Stimulated activated CD8-positive, alpha-beta memory T cell treated with anti-CD3 and anti-CD28 coated beads, Interleukin-4, amount 100 ng/mL, for 1 hour (primary cell): ENCODE measurements around the gene CCAR1.
"Not testable (repeated sequence)": the region's sequence is repeated elsewhere in the genome, so short reads cannot be mapped to it uniquely, and the experiment has no call there.

Source experiments
- DNase-seq, 2 donors: peaks; one replicate each; pipeline ENCODE4 v3.0.0-alpha.2; 2020; ENCODE audit warnings: low read depth in 2 of 2, low spot score in 1 of 2

Gene CCAR1, protein sequence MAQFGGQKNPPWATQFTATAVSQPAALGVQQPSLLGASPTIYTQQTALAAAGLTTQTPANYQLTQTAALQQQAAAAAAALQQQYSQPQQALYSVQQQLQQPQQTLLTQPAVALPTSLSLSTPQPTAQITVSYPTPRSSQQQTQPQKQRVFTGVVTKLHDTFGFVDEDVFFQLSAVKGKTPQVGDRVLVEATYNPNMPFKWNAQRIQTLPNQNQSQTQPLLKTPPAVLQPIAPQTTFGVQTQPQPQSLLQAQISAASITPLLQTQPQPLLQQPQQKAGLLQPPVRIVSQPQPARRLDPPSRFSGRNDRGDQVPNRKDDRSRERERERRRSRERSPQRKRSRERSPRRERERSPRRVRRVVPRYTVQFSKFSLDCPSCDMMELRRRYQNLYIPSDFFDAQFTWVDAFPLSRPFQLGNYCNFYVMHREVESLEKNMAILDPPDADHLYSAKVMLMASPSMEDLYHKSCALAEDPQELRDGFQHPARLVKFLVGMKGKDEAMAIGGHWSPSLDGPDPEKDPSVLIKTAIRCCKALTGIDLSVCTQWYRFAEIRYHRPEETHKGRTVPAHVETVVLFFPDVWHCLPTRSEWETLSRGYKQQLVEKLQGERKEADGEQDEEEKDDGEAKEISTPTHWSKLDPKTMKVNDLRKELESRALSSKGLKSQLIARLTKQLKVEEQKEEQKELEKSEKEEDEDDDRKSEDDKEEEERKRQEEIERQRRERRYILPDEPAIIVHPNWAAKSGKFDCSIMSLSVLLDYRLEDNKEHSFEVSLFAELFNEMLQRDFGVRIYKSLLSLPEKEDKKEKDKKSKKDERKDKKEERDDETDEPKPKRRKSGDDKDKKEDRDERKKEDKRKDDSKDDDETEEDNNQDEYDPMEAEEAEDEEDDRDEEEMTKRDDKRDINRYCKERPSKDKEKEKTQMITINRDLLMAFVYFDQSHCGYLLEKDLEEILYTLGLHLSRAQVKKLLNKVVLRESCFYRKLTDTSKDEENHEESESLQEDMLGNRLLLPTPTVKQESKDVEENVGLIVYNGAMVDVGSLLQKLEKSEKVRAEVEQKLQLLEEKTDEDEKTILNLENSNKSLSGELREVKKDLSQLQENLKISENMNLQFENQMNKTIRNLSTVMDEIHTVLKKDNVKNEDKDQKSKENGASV

DNA sequence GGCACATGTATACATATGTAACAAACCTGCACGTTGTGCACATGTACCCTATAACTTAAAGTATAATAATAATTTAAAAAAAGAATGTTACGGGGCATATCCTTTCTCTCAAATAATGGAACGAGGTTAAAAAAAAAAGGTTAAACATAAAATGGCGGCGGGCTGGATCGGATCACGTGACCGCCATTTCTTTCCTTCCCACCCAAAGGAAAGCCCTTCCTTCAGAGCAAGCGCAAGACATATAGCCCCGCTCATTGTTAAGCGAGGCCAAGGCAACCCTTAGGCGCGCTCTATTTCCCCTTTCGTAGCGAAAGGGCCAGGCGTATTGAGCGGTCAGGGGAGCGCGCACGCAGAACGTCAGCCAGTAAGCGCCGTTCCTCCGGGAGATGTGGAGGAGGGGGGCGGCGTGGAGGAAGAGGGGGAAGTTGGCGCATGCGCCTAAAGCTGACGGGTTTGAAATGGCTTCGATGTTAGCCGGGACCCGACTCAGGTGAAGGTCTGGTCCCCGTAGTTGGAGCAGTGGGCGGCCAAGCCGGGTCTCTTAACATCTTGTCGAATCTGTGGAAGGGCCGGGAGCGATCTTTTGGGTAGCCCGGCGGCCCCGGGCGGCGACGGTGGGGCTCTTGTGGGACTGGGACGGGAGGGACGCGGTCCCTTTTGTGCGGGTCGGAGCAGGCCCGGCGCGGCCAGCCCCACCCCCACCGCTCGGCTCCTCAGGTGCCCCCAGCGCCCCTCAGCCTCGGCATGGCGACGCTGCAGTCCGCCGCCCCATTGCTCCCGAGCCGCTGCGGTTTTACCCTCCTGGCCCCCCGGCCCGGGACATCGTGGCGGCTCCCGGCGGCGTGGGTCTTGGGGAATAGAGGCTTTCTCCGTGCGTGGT lies at the start of gene CCAR1:
Gene CCAR1 (plus strand): TSS at position 447 of the 880 bp plus-strand sequence. CDS start 1,266 bp downstream, outside the sequence.
- DNase-seq: peak; percentile 94 to 95

DNA sequence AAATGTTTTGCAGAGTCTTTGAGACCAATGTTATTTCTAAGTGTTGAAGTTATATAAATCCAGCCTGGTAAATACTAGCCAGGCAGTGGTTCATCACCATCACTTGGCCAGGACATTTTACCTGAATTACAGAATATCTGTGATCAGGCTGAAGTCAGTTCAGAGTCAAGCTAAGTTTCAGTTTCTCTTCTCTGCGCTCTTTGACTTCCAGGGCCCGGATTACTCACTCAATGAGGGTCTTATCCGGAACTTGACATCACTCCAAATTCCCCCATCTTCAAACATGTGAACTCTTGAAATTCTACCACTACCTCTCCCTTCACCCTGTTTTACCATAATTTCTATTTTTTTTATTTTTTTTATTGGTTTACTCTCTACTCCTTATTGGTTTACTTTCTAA lies 36.6 kb upstream of the CCAR1 start:
- DNase-seq: no peak

DNA sequence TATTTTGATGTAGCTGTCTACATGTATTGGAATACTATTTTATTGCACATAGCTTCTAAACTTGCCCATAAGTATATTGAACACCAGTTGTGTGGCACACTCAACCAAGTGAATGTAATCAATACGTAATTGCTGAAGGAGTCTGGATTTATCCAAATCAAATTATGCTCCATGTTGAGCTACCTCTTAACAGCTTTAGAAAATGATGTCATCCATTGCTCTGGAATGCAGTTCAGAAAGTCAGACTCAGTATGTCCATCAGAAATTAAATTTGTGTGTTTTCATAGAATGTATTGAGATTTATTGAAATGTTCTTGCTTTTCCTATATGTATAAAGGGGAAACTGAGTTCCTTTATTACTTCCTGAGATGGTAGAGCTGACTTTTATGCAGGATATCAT lies 25.0 kb upstream of the CCAR1 start:
- DNase-seq: no peak

DNA sequence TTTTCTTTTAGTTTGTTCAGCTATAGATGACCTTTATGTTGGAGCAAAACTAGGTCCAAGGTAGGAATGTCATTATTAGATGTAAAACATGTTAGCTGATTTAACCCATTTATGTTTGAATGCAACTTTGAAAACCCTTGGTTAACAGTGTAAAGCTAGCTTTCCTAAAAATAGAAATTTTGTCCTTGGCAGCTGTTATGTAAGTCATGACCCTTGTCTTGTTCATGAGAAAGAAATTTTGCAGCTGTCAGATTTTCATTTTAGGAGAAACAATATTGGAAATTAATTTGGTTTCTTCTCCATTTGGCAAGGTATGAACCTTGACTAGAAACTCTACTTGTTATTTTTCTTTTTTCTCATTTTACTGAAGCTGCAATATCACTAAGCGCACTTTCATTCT lies 23.9 kb upstream of the CCAR1 start:
- no peak for DNase-seq

DNA sequence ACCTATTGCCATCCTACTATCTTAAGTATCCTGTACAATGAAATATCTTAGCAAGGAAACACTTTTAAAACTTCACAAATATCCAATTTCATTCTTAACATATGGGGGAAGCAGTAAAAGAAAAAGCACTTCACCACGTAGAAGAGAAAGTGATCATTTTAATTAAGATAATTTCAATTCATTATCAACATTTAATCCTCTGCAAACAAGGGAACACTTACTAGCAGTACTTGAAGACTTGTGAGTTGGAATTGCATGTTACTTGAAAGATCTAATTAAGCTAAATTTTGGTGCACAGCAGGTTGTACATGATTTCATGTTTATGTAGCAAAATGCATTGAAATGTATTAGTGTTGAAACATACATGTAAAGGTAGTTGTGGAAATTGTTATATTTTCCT lies 20.8 kb upstream of the CCAR1 start:
- no peak for DNase-seq

DNA sequence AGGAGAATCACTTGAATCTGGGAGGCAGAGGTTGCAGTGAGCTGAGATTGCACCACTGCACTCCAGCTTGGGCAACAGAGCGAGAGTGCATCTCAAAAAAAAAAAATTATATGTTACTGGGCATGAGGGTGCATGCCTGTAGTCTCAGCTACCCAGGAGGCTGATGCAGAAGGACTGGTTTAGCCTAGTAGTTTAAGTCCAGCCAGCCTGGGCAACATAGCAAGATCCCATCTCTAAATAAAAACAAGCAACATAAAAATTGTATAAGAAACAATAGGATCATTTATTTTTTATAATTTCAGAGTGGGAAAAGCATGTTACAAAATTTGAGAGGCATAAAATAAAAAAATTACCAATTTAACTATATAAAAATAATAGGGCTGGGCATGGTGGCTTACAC lies 15.5 kb upstream of the CCAR1 start:
- DNase-seq: no peak

DNA sequence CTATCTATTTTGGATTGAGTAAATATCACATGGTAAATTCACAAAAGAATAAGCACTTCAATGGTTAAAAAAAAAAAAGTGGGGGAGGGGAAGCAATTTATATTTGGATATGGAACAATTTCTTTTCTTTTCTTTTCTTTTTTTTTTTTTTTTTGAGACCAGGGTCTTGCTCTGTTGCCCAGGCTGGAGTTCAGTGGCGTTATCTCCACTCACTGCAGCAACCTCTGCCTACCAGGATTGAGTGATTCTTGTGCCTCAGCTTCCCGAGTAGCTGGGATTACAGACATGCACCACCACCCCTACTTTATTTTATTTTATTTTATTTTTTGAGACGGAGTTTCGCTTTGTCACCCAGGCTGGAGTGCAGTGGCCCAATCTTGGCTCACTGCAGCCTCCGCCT lies 12.1 kb upstream of the CCAR1 start:
- not testable (repeated sequence) for DNase-seq

DNA sequence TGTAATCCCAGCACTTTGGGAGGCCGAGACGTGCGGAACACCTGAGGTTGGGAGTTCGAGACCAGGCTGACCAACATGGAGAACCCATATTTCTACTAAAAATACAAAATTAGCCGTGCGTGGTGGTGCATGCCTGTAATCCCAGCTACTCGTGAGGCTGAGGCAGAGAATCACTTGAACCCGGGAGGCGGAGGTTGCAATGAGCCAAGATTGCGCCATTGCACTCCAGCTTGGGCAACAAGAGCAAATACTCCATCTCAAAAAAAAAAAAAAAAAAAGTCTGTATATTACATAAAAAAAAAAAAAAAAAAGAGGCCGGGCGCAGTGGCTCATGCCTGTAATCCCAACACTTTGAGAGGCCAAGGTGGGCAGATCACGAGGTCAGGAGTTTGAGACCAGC lies 8.0 kb upstream of the CCAR1 start:
- DNase-seq: not testable (repeated sequence)

DNA sequence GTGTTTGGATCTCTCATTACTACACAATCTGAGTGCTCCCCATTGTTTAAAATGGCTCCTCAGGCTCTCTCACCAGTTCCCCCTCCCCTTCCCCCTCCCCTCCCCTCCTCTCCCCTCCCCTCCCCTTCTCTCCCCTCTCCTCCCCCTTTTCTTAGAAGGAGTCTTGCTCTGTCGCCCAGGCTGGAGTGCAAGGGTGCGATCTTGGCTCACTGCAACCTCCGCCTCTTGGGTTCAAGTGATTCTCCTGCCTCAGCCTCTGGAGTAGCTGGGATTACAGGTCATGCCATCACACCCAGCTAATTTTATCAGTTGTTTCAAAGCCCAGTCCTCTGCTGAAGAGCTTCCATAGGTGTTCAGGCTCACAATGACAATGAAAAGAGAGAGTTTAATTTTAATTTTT lies 3.6 kb upstream of the CCAR1 start:
- no peak for DNase-seq

DNA sequence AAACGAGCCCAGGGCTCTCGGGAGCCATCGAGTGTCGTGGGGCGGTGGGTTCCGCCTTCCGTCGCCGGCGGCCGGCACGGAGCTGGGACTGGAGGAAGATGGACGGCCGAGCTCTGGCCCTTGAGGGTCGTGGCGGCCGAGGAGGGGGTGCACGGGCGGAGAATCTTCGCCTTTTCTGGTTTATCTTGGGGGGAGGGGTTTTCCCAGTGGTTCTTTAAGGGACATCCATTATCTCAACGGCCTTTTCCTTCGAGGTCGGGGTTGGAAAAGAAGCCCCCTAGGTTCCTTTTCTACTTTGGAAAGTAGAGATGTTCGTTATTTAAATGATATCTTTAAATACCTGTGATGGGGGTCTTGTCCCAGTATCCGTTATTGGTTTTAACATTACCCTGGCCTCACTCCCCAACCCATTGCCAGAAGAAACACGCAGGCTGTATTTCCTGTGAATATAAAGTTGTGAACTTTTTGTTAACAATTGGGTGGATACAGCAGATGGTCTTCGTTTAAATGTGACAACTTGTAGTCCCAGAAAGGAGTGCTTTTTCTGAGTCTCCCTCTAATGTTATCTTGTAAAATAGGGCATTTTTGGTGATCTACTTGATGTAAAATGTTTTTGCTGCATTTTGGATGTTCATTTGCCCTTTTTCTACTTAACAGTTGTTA lies 765 bp downstream of the CCAR1 start:
- DNase-seq: peak in 1 of 2 donors; percentile 7

DNA sequence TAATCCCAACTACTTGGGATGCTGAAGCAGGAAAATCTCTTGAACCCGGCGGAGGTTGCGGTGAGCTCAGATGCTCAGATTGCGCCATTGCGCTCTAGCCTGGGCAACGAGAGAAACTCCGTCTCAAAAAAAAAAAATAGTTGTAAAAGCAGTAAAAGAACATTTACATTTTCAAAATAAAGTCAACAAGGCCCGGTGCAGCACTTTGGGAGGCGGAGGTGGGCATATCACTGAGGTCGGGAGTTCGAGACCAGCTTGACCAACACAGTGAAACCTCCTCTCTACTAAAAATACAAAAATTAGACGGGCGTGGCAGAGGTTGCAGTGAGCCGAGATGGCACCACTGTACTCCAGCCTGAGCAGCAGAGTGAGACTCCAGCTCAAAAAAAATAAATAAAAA lies 4.0 kb downstream of the CCAR1 start:
- DNase-seq: no peak

DNA sequence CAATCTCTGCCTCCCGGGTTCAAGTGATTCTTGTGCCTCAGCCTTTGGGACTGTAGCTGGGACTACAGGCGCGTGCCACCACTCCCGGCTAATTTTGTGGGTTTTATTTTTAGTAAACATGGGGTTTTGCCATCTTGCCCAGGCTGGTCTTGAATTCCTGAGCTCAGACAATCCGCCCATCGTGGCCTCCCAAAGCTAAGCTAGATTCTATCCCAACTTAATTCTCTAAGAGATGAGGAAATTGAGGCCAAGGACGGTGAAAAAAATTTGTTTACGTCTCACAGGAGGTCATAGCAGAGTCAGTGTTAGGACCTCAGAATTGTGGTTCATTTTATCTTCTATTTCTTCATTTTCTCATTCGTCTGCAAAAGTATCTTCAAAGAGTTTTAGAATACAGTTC lies 6.1 kb downstream of the CCAR1 start:
- DNase-seq: no peak

DNA sequence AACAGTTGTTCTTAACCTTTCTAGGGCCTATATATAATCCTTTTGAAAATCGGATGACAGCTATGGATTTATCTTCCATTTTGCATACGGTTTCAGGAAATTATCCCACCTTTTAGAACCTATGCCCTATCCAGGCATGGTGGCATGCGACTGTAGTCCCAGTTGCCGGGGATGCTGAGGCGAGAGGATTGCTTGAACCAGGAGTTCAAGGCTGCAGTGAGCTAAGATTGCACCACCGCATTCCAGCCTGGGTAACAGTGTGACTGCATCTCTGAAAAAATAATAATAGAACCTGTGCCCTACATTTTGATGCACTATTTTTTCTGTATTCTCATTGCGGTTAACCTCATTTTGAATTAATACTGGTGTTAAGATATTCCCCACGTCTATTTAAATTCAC lies 11.6 kb downstream of the CCAR1 start:
- DNase-seq: no peak

DNA sequence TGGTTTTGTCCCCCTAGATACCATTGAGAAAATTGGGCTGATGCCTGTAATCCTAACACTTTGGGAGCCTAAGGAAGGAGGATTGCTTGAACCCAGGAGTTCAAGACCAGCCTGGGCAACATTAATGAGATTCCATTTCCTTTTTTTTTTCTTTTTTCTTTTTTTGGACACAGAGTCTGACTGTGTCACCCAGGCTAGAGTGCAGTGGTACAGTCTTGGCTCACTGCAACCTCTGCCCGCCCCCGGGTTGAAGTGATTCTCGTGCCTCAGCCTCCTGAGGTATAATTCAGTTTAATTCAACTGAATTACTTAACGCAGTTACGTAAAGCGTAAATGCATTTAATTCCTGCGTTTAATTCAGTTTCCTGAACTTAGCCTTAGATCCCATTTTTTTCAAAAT lies 13.3 kb downstream of the CCAR1 start:
- DNase-seq: no peak

DNA sequence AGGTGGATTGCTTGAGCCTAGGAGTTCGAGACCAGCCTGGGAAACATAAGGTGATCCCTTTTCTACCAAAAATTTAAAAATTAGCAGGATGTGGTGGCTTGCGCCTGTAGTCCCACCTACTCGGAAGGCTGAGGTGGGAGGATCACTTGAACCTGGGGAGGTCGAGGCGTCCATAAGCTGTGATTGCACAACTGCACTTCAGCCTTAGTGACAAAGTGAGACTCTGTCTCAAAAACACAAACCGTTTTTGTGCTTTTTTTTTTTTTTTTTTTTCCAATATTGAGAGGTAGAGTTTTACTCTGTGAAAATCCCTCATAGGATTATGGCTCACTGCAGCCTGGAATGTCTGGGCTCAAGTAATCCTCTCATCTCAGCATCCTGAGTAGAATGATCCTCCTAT lies 14.1 kb downstream of the CCAR1 start:
- DNase-seq: no peak

DNA sequence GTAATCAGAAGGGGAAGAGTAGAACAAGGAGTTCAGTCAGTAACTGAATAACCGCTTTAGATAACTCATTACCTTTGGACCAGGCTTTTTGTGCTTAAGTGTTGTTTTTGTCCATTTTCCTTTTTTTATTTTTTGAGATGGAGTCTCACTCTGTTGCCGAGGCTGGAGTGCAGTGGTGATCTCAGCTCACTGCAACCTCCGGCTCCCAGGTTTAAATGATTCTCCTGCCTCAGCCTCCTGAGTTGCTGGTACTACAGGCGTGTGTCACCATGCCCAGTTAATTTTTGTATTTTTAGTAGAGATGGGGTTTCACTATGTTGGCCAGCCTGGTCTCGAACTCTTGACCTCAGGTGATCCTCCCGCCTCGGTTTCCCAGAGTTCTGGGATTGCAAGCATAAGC lies 14.7 kb downstream of the CCAR1 start:
- DNase-seq: not testable (repeated sequence)

DNA sequence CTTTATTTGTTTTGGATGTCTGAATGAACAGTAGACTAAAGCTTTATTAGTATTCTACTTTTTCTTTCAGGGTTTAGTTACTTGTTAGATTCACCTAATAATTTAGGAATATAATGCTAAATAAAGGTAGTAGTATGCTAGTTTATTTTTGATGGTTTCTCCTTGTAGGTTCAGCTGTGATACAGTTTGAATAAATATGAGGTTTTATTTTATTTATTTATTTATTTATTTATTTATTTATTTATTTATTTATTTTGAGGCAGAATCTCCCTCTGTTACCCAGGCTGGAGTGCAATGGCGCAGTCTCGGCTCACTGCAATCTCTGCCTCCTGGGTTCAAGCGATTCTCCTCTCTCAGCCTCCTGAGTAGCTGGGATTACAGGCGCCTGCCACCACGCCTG lies 19.6 kb downstream of the CCAR1 start:
- DNase-seq: not testable (repeated sequence)

DNA sequence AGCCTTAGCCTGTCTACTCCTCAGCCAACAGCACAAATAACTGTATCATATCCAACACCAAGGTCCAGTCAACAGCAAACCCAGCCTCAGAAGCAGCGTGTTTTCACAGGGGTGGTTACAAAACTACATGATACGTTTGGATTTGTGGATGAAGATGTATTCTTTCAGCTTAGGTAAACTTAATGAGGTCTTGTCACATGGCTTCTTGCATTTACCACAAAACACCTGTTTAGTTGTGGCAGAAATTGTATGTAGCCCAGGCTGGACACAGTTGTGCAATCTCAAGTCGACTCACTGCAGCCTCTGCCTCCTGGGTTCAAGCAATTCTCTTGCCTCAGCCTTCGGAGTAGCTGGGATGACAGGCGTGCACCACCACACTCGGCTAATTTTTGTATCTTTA lies 21.4 kb downstream of the CCAR1 start:
- DNase-seq: no peak

DNA sequence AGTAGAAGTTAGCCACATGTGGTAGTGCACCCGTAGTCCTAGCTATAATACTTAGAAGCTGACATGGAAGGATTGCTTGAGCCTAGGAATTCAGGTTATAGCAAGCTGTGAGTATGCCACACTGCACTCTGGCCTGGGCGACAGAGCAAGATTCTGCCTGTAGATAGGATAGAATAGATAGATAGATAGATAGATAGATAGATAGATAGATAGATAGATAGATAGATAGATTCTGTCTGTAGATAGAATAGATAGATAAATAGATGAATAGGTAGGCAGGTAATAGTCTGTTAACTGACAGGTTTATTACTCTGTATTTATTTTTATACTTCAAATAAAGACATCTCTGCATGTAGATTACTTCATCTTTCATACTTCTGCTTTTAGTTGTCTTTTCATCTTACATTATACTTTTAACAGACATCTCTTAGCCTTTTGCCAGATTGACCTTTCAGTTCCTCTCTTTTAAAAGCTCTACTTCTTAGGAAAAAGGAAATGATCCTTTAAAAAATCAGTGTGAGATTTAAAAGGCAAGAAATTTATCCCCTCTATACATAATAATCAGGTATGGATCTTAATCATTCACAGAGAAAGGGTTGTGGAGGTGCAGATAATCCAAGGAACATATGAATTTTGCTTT lies 31.8 kb downstream of the CCAR1 start:
- DNase-seq: no peak

DNA sequence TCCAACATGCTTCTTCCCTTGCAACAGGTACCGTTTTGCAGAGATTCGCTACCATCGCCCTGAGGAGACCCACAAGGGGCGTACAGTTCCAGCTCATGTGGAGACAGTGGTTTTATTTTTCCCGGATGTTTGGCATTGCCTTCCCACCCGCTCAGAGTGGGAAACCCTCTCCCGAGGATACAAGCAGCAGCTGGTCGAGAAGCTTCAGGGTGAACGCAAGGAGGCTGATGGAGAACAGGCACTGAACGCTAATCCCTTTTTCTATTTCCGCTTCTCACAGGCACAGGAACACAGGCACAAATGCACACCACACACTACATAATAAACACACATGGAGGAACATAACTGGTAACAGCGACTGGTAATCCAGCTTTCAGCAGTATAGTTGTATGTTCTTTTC lies 35.2 kb downstream of the CCAR1 start:
- DNase-seq: no peak
